HG03439 (cell line): ENCODE data around the gene TUFM.
A peak's percentile ranks its signal among the peaks of the same experiment; 100 is the strongest.
"Not testable (repeated sequence)": the region's sequence is repeated elsewhere in the genome, so short reads cannot be mapped to it uniquely, and the experiment has no call there.

Source experiments
- ATAC-seq: cut with Tn5 transposase; IDR thresholded peaks from one replicate; pipeline ENCODE4 v1.9.1; 2021; ENCODE audit warnings: mild to moderate bottlenecking, moderate library complexity; ENCODE audit not compliant: unreplicated experiment

Gene TUFM

DNA sequence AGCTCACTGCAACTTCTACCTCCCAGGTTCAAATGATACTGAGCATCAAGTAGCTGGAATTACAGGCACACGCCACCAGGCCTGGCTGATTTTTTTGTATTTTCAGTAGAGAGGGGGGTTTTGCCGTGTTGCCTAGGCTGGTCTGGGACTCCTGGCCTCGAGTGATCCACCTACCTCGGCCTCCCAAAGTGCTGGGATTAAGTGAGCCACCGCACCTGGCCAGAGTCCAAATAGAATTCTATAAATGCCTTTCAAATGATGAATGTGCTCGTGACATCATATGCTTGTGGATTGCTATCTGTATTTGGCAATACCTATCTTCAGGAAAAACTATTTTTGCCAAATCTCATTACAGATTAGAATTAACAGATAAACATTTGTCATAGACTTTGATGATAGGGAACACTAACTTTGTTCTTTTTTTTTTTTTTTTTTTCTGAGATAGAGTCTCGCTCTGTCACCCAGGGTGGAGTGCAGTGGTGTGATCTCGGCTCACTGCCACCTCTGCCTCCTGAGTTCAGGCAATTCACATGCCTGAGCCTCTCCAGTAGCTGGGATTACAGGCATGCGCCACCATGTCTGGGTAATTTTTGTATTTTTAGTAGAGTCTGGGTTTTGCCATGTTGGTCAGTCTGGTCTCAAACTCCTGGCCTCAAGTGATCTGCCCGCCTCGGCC, 38.6 kb downstream of the TUFM start:
- not testable (repeated sequence) for ATAC-seq

DNA sequence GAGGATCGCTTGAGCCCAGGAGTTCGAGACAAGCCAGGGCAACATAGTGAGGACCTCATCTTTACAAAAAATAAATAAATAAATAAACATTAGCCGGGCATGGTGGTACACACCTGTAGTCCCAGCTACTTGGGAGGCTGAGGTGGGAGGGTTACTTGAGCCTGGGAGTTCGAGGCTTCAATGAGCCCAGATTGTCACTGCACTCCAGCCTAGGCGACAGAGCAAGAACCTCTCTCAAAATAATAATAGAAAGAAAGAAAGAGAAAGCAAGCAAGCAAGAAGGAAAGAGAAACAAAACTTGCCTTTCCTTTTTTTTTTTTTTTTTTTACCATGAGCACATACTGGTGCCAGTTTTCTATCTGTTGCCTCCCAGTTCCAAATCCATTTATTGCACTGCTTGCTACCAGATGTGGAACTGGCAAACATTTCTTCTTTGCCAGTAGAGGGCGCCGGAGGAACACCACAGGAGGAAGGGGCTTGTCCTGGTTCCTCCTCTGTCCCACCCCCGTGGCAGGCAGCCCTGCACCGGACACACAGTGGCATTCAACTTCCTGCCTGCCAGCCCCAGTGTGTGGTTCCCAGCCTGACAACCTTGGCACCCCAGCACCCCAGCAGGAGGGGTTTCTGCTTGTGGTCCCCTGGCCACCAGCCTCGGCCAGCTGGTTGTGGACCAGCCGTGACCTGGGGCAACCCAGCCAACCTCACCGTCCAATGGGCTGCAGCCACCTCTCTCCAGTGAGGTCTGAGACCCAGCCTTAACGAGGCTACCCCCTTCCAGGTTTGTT, 43.7 kb downstream of the TUFM start:
- peak; percentile 77 for ATAC-seq
